AG04449 (cell line): ENCODE data around the gene C11orf71.

Experiments
- CTCF ChIA-PET: fragments of 350-600 bp; formaldehyde crosslinking; extraction: SDS; loops from one replicate; lab custom pipeline; 2021; ENCODE audit warnings: antibody characterized with exemption; lab: Yijun Ruan, JAX
- POLR2A ChIA-PET: fragments of 400-600, 350-600 bp; formaldehyde crosslinking; extraction: SDS; loops from one replicate; lab custom pipeline; 2020; ENCODE audit warnings: antibody characterized with exemption, inconsistent platforms; lab: Yijun Ruan, JAX
- DNase-seq: peaks from one replicate; pipeline ENCODE4 v3.0.0-alpha.2; 2010; ENCODE audit warnings: low read depth, low spot score
- H3K4me3 ChIP-seq: 2 replicates; pipeline ENCODE4 v1.5.1; 2011; ENCODE audit warnings: low read depth, mild to moderate bottlenecking, control low read depth, low read length
- TF ChIP-seq, protein P1 (sequence below): IDR thresholded peaks from one replicate; pipeline ENCODE4 v1.5.1; 2011; ENCODE audit warnings: mild to moderate bottlenecking, moderate library complexity, low read length, control low read depth, inconsistent platforms; ENCODE audit not compliant: insufficient read depth; ENCODE audit errors: missing control alignments

Gene C11orf71

GRCh38 chr11:114433376-114433775, 33.1 kb upstream of the C11orf71 start:
- TF ChIP-seq, protein P1, sequence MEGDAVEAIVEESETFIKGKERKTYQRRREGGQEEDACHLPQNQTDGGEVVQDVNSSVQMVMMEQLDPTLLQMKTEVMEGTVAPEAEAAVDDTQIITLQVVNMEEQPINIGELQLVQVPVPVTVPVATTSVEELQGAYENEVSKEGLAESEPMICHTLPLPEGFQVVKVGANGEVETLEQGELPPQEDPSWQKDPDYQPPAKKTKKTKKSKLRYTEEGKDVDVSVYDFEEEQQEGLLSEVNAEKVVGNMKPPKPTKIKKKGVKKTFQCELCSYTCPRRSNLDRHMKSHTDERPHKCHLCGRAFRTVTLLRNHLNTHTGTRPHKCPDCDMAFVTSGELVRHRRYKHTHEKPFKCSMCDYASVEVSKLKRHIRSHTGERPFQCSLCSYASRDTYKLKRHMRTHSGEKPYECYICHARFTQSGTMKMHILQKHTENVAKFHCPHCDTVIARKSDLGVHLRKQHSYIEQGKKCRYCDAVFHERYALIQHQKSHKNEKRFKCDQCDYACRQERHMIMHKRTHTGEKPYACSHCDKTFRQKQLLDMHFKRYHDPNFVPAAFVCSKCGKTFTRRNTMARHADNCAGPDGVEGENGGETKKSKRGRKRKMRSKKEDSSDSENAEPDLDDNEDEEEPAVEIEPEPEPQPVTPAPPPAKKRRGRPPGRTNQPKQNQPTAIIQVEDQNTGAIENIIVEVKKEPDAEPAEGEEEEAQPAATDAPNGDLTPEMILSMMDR = no peak
- POLR2A ChIA-PET = no interaction called here
- H3K4me3 ChIP-seq = no peak overlapping the region
- CTCF ChIA-PET = no interaction called here
- DNase-seq = no peak

DNA sequence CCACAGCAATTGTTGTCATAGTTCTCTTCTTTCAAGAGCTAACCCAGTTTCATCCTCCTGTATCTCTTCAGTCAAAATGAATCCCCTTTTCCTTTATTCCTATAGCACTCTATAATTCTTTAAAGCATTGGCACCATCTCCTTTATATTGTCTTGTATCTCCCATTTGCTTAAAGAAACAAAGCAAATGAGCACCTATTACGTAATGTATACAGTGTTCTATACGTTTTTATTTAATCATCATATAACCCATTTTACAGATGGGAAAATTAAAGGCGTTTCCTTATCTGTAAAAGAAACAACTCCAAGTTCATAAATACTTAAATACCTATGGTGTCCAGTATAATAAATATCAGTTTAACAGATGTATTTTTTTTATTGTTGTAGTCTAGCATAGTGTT, 32.6 kb upstream of the C11orf71 start:
- no peak for DNase-seq
- CTCF ChIA-PET = no interaction called here
- POLR2A ChIA-PET = no interaction called here
- no peak overlapping the region for H3K4me3 ChIP-seq
- TF ChIP-seq, protein P1 = no peak

GRCh38 chr11:114430290-114430689, 30.0 kb upstream of the C11orf71 start:
- DNase-seq = no peak
- TF ChIP-seq, protein P1 = no peak
- ChIA-PET CTCF (interaction anchor here (1.6 kb wide), 1 partner anchor 101 kb away, joined by 3 read pairs; no protein-coding TSS in a partner anchor), POLR2A (no interaction called here)
- no peak overlapping the region for H3K4me3 ChIP-seq

GRCh38 chr11:114426280-114426679, 26.0 kb upstream of the C11orf71 start:
- no peak for DNase-seq
- POLR2A ChIA-PET = no interaction called here

GRCh38 chr11:114416441-114416961, 16.2 kb upstream of the C11orf71 start:
- CTCF ChIA-PET = interaction anchor here (0.6 to 1.5 kb wide), 5 partner anchors 9 to 267 kb away, joined by 3 to 4 read pairs (median 3); no protein-coding TSS in a partner anchor
- POLR2A ChIA-PET = no interaction called here
- TF ChIP-seq, protein P1 = no peak
- no peak overlapping the region for H3K4me3 ChIP-seq
- DNase-seq = no peak

More at GRCh38 chr11:114426280-114426679, 26.0 kb upstream of the C11orf71 start:
- CTCF ChIA-PET = interaction anchor here (0.7 kb wide), 1 partner anchor 13 kb away, joined by 3 read pairs; the partner anchor contains the start of gene REXO2
- TF ChIP-seq, protein P1 = no peak
- H3K4me3 ChIP-seq = no peak overlapping the region

- CTCF ChIA-PET = no interaction called here
- POLR2A ChIA-PET = no interaction called here
- no peak overlapping the region for H3K4me3 ChIP-seq
- TF ChIP-seq, protein P1 = no peak
- DNase-seq = no peak
Measured at GRCh38 chr11:114413958-114414357, 13.6 kb upstream of the C11orf71 start.
